SK-N-MC (cell line): Measurements from ENCODE around the gene OVOL2.

Experiments used
- EZH2 ChIP-seq: fragments of 200-600 bp; sonication (generic); IDR thresholded peaks from one replicate; pipeline ENCODE4 v1.6.1; 2017; ENCODE audit warnings: antibody characterized with exemption
- POLR2AphosphoS5 ChIP-seq: IDR thresholded peaks from 2 replicates; pipeline ENCODE4 v1.6.1; 2012; ENCODE audit warnings: mild to moderate bottlenecking, low read depth, low read length, borderline replicate concordance

- TF ChIP-seq EZH2 (no peak), POLR2AphosphoS5 (no peak)
Observed at GRCh38 chr20:18018100-18018499, 39.6 kb downstream of the OVOL2 start.
